Measurements from ENCODE around the gene ENTPD6. TPM values are rescaled to one million over a fixed set of nuclear protein-coding genes. Genes with fewer than 3 reads are reported as not detected.

The ENTPD6 gene
- polyA plus RNA-seq, 4 donors, result 84.1 to 242 (median 140) TPM

DNA sequence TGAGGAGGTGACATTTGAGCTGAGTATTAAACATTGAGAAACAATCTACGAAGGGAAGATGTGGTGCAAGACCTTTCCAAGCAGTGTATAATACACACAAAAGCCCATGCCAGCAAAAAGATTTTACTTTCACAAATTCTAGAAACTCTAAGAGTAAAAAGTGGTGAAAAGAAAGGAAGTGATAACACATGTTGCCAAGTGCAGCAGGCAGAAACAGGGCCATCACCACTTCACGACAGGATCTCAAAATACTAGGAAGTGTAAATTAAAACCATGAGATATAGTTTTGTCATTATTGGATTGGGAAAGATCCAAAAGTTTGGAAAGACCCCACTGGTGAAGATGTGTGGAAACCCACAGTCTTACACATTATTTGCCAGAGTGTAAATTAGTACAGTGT, 1.7 kb upstream of the ENTPD6 start:
- H3K4me1 ChIP-seq (ENCODE audit: control insufficient read depth in 3 of 3, insufficient read depth in 2 of 3, low read depth in 1 of 3, low read length in 2 of 3), result peaks cover 0 to 7% (median 0%) of the 10 kb centered on the region in 3 donors
- H3K27me3 ChIP-seq (ENCODE audit: control insufficient read depth in 3 of 3, insufficient read depth in 3 of 3, low read length in 3 of 3), result no peaks in the 10 kb centered on the region
- H3K27ac ChIP-seq (ENCODE audit: low read depth in 1 of 3, low read length in 2 of 3), result no peak overlapping the region
- H3K4me3 ChIP-seq (ENCODE audit: low read depth in 1 of 3, low read length in 3 of 3), result no peak overlapping the region
- FAIRE-seq (no peak), DNase-seq (no peak)
- no peaks in the 10 kb centered on the region for H3K9me3 ChIP-seq (ENCODE audit: control insufficient read depth in 2 of 2, insufficient read depth in 1 of 2, low read depth in 1 of 2, low read length in 1 of 2)
- peaks cover 0 to 10% (median 0%) of the 10 kb centered on the region in 3 donors for H3K36me3 ChIP-seq (ENCODE audit: control insufficient read depth in 3 of 3, insufficient read depth in 2 of 3, low read depth in 1 of 3, low read length in 3 of 3)
- 81 to 88% (median 82%) methylated on average over 2 of the region's 2 CpGs for WGBS, 3 donors

DNA sequence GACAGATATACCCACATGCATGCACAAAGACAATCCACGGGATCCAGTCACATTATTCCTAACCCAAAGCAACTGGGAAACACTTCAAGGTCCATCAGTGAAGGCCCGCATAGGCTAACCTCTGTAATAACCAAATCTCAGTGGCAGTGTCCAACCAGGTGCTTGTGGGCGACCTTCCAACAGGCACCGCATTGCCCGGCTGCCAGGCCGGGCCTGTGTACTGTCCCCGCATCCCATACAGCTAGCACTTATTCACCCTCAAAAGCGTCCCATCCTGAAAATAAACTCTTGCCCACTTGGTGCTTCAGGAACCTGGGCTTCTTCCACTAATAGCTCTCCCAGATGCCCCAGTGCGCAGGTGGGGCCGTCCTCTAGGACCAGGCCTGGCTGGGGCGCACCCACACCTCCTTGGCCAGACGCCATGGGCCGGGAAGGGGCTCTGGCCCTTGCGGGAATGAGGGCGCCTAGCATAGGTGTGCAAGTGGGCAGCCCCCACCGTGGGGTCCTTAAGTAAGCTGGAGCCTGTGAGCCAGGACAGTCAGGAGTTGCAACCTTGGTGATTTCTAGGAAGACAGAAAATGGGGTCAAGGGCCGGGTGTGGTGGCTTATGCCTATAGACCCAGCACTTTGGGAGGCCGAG, 1.1 kb upstream of the ENTPD6 start:
- WGBS, 3 donors, result 83 to 92% (median 86%) methylated on average over 18 of the region's 18 CpGs
- H3K9me3 ChIP-seq (ENCODE audit: control insufficient read depth in 2 of 2, insufficient read depth in 1 of 2, low read depth in 1 of 2, low read length in 1 of 2), result no peaks in the 10 kb centered on the region
- H3K36me3 ChIP-seq (ENCODE audit: control insufficient read depth in 3 of 3, insufficient read depth in 2 of 3, low read depth in 1 of 3, low read length in 3 of 3), result peaks cover 0 to 13% (median 0%) of the 10 kb centered on the region in 3 donors
- no peak for FAIRE-seq
- peaks cover 0 to 7% (median 3%) of the 10 kb centered on the region in 3 donors for H3K4me1 ChIP-seq (ENCODE audit: control insufficient read depth in 3 of 3, insufficient read depth in 2 of 3, low read depth in 1 of 3, low read length in 2 of 3)
- no peak for DNase-seq
- no peaks in the 10 kb centered on the region for H3K27me3 ChIP-seq (ENCODE audit: control insufficient read depth in 3 of 3, insufficient read depth in 3 of 3, low read length in 3 of 3)
- no peak overlapping the region for H3K4me3 ChIP-seq (ENCODE audit: low read depth in 1 of 3, low read length in 3 of 3)
- H3K27ac ChIP-seq (ENCODE audit: low read depth in 1 of 3, low read length in 2 of 3), result peak overlapping the region in 1 of 3 donors; percentile 92

DNA sequence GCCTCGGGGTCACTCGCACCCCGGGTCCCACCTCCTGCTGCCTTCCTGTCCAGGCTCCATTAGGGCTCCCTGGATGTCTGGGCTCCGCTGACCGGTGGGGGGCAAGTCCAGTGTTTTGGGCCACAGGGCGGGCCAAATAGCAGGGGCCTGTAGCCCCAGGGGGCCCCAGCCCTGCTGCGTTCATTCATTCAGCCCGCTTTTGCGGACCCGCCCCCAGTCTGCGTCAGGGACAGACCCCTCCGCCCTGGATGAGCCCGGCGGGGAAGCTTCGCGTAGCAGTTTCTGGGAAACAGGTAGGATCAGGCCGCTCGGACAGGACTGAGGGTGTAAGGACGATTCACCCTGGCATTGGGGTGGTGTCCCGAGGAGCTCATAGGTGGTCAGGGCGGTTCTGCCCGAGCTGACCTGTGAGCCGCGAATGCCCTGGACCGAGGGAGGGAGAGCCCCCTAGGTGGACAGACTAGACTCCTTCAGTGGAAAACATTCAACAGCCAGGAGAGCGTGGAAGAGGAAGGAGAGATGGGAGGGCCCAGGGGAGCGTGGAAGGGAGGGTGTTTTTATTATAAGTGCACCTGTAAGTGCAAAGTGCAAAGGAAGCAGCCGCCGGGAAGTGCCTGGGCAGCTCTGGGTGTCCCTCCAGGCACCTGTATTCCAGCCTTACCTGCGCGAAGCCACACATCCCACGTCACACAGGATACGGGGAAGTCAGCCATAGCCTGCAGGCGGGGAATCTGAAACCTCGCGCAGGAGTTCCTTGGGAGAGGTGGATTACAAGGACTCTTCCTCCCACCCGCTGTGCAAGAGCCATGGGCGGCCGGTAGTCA, 662 bp downstream of the ENTPD6 start:
- Histone ChIP-seq H3K4me1 (ENCODE audit: control insufficient read depth in 3 of 3, insufficient read depth in 2 of 3, low read depth in 1 of 3, low read length in 2 of 3) (peaks cover 0 to 7% (median 3%) of the 10 kb centered on the region in 3 donors), H3K36me3 (ENCODE audit: control insufficient read depth in 3 of 3, insufficient read depth in 2 of 3, low read depth in 1 of 3, low read length in 3 of 3) (peaks cover 0 to 13% (median 0%) of the 10 kb centered on the region in 3 donors), H3K27ac (ENCODE audit: low read depth in 1 of 3, low read length in 2 of 3) (peak overlapping the region; percentile 92 to 97 (median 93)), H3K27me3 (ENCODE audit: control insufficient read depth in 3 of 3, insufficient read depth in 3 of 3, low read length in 3 of 3) (no peaks in the 10 kb centered on the region), H3K4me3 (ENCODE audit: low read depth in 1 of 3, low read length in 3 of 3) (peak overlapping the region; percentile 52 to 98 (median 85)), H3K9me3 (ENCODE audit: control insufficient read depth in 2 of 2, insufficient read depth in 1 of 2, low read depth in 1 of 2, low read length in 1 of 2) (no peaks in the 10 kb centered on the region)
- FAIRE-seq, result no peak
- peak; percentile 89 to 93 for DNase-seq
- 1 to 4% (median 3%) methylated on average over 38 to 39 of the region's 39 CpGs for WGBS, 3 donors

DNA sequence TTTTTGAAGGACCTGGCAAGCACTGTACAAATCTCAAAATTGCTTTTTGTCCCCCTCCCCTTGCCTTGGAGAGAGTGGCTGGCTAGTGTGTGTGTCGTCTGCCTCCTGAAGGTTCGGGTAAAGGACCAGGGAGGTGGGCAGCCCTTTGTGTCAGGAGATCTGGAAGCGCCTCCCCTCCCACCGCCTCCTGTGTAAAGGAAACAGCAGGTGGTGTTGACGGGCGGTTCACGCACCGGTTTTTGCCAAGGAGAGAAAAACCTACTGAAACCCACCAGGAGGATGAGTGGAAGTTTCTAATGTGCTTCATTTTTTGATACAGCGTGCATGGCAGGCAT, 1.2 kb downstream of the ENTPD6 start:
- Histone ChIP-seq H3K36me3 (ENCODE audit: control insufficient read depth in 3 of 3, insufficient read depth in 2 of 3, low read depth in 1 of 3, low read length in 3 of 3) (peaks cover 0 to 13% (median 0%) of the 10 kb centered on the region in 3 donors), H3K27ac (ENCODE audit: low read depth in 1 of 3, low read length in 2 of 3) (peak overlapping the region; percentile 69 to 97 (median 92)), H3K4me3 (ENCODE audit: low read depth in 1 of 3, low read length in 3 of 3) (peak overlapping the region; percentile 52 to 98 (median 85)), H3K4me1 (ENCODE audit: control insufficient read depth in 3 of 3, insufficient read depth in 2 of 3, low read depth in 1 of 3, low read length in 2 of 3) (peaks cover 0 to 7% (median 3%) of the 10 kb centered on the region in 3 donors), H3K27me3 (ENCODE audit: control insufficient read depth in 3 of 3, insufficient read depth in 3 of 3, low read length in 3 of 3) (no peaks in the 10 kb centered on the region), H3K9me3 (ENCODE audit: control insufficient read depth in 2 of 2, insufficient read depth in 1 of 2, low read depth in 1 of 2, low read length in 1 of 2) (no peaks in the 10 kb centered on the region)
- 11 to 41% (median 20%) methylated on average over 9 of the region's 9 CpGs for WGBS, 3 donors
- FAIRE-seq (no peak), DNase-seq (no peak)

DNA sequence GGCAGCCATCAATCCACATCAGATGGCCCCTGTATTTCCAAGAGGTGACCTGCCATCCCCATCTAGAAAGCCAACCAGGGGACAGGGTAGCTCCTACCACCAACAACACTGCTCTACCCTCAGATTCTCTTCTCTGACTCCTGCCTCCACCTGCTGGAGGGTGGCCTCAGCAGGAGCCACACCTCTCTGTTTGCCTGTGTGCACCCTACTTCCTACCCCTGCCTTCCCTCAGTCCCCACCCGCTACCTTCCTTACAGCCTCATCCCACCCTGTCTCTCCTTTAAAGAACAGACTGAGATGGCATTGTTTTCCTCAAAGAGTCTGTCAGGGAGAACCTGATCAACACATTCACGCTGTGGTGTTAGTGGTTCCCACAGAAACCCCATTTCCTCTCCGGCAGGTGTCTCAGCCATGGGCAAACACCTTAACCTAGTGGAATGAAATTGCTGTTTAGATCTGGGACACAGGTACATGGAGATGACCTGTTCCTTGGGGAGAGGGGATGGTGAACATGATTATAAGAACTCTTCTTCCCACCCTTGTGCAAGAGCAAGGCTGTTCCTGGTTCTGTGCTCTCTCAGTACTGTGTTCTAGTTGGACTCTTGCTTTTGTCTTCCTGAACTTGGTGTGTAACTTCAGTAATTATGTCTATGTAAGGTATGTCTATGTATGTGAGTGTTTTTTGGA, 1.8 kb downstream of the ENTPD6 start:
- FAIRE-seq, result no peak
- 40 to 62% (median 41%) methylated on average over 3 of the region's 3 CpGs for WGBS, 3 donors
- H3K27ac ChIP-seq (ENCODE audit: low read depth in 1 of 3, low read length in 2 of 3), result peak overlapping the region in 2 of 3 donors; percentile 92 to 97
- H3K36me3 ChIP-seq (ENCODE audit: control insufficient read depth in 3 of 3, insufficient read depth in 2 of 3, low read depth in 1 of 3, low read length in 3 of 3), result peaks cover 0 to 13% (median 0%) of the 10 kb centered on the region in 3 donors
- H3K27me3 ChIP-seq (ENCODE audit: control insufficient read depth in 3 of 3, insufficient read depth in 3 of 3, low read length in 3 of 3), result no peaks in the 10 kb centered on the region
- peak; percentile 43 for DNase-seq
- peaks cover 0 to 7% (median 3%) of the 10 kb centered on the region in 3 donors for H3K4me1 ChIP-seq (ENCODE audit: control insufficient read depth in 3 of 3, insufficient read depth in 2 of 3, low read depth in 1 of 3, low read length in 2 of 3)
- no peaks in the 10 kb centered on the region for H3K9me3 ChIP-seq (ENCODE audit: control insufficient read depth in 2 of 2, insufficient read depth in 1 of 2, low read depth in 1 of 2, low read length in 1 of 2)
- peak overlapping the region in 2 of 3 donors; percentile 85 to 98 for H3K4me3 ChIP-seq (ENCODE audit: low read depth in 1 of 3, low read length in 3 of 3)

DNA sequence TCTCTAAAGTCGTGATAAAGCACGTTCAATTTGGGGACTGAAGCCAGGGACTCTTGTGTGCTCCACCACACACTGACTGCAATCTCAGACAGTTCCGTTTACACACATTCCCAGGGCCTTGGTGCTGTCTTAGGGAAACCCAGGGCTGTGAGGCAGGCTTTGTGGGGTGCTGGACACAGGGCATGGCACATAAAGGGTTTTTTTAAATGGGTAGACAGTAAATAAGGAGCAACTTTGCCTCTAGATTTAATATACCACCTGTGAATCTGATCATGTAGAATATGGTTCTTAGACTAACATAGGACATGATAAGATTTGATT, 2.3 kb downstream of the ENTPD6 start:
- H3K4me3 ChIP-seq (ENCODE audit: low read depth in 1 of 3, low read length in 3 of 3), result no peak overlapping the region

DNA sequence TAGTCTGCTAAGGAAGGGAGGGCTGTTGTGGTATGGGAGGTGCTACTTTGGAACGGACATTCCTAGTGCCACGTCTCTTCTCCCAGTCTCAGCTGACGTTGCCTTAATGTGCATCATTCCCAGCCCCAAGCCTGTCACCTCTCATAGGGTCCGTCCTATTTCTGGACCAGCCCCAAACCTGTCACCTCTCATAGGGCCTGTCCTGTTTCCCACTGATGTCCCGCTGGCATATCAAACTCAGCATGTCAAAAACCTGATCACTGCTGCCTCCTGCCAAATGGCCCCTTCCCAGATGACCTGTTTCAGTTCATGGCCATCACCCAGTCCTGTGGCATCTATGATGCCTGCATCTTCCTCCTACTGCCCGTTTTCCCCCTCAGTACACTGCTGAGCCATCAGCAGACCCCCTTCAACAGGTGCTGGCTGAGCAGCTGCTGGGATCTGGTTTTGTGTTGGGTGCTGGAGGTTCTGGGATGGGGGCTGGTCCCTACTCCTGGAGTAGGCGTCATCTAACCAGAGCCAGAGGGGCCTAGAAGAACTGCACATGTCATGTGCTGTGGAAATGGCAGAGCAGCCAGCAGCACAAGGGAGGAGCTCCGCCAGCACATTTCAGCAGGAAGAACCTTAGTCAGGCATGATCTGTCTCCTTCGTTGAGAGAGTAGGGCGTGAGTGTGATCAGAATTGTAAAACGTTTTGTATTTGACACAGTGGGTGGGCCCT, 3.3 kb downstream of the ENTPD6 start:
- 75% methylated on average over 11 of the region's 11 CpGs for WGBS, 3 donors
- no peak for DNase-seq

More for the DNA sequence above, 2.3 kb downstream of the ENTPD6 start:
- FAIRE-seq (no peak), DNase-seq (no peak)
- Histone ChIP-seq H3K36me3 (ENCODE audit: control insufficient read depth in 3 of 3, insufficient read depth in 2 of 3, low read depth in 1 of 3, low read length in 3 of 3) (peaks cover 0 to 13% (median 0%) of the 10 kb centered on the region in 3 donors), H3K4me1 (ENCODE audit: control insufficient read depth in 3 of 3, insufficient read depth in 2 of 3, low read depth in 1 of 3, low read length in 2 of 3) (peaks cover 0 to 7% (median 3%) of the 10 kb centered on the region in 3 donors), H3K9me3 (ENCODE audit: control insufficient read depth in 2 of 2, insufficient read depth in 1 of 2, low read depth in 1 of 2, low read length in 1 of 2) (no peaks in the 10 kb centered on the region), H3K27me3 (ENCODE audit: control insufficient read depth in 3 of 3, insufficient read depth in 3 of 3, low read length in 3 of 3) (no peaks in the 10 kb centered on the region), H3K27ac (ENCODE audit: low read depth in 1 of 3, low read length in 2 of 3) (no peak overlapping the region)
- WGBS, 3 donors, result 51 to 83% (median 61%) methylated on average over 3 of the region's 3 CpGs

More for the DNA sequence above, 3.3 kb downstream of the ENTPD6 start:
- H3K27ac ChIP-seq (ENCODE audit: low read depth in 1 of 3, low read length in 2 of 3), result no peak overlapping the region
- peaks cover 0 to 13% (median 0%) of the 10 kb centered on the region in 3 donors for H3K36me3 ChIP-seq (ENCODE audit: control insufficient read depth in 3 of 3, insufficient read depth in 2 of 3, low read depth in 1 of 3, low read length in 3 of 3)
- H3K27me3 ChIP-seq (ENCODE audit: control insufficient read depth in 3 of 3, insufficient read depth in 3 of 3, low read length in 3 of 3), result no peaks in the 10 kb centered on the region
- peaks cover 0 to 7% (median 3%) of the 10 kb centered on the region in 3 donors for H3K4me1 ChIP-seq (ENCODE audit: control insufficient read depth in 3 of 3, insufficient read depth in 2 of 3, low read depth in 1 of 3, low read length in 2 of 3)
- no peak overlapping the region for H3K4me3 ChIP-seq (ENCODE audit: low read depth in 1 of 3, low read length in 3 of 3)
- H3K9me3 ChIP-seq (ENCODE audit: control insufficient read depth in 2 of 2, insufficient read depth in 1 of 2, low read depth in 1 of 2, low read length in 1 of 2), result no peaks in the 10 kb centered on the region
- FAIRE-seq, result no peak
